K562 (cell line): ENCODE results near the gene PSMD1.

Experiments
- EZH2 ChIP-seq: IDR thresholded peaks from 2 replicates; pipeline ENCODE4 v1.6.1; 2012; ENCODE audit warnings: low read depth, mild to moderate bottlenecking, inconsistent platforms, low read length, borderline replicate concordance
- HMG20A ChIP-seq: fragments of 450-650 bp; formaldehyde crosslinking; conservative IDR thresholded peaks from 2 replicates; pipeline ENCODE4 v1.4.0; 2020; ENCODE audit warnings: mild to moderate bottlenecking, mixed read lengths
- POLR2AphosphoS5 ChIP-seq: IDR thresholded peaks from 2 replicates; pipeline ENCODE4 v1.6.1; 2011; ENCODE audit warnings: mild to moderate bottlenecking, low read depth, low read length, moderate library complexity; ENCODE audit not compliant: control insufficient read depth, insufficient read depth
- TF ChIP-seq, protein P1 (sequence below): sonication (generic); formaldehyde crosslinking; IDR thresholded peaks from 2 replicates; pipeline ENCODE4 v1.5.0; 2020; ENCODE audit warnings: missing genetic modification reagents

- TF ChIP-seq, protein P1, sequence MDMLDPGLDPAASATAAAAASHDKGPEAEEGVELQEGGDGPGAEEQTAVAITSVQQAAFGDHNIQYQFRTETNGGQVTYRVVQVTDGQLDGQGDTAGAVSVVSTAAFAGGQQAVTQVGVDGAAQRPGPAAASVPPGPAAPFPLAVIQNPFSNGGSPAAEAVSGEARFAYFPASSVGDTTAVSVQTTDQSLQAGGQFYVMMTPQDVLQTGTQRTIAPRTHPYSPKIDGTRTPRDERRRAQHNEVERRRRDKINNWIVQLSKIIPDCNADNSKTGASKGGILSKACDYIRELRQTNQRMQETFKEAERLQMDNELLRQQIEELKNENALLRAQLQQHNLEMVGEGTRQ (CRISPR knock-in tag): no peak
- TF ChIP-seq EZH2: no peak
- TF ChIP-seq HMG20A (CRISPR knock-in tag): no peak
- no peak for TF ChIP-seq POLR2AphosphoS5
These were observed 3.9 kb upstream of the PSMD1 start for GRCh38 chr2:231052494-231053451.
